ENCODE results near the gene ADAMTSL2. TPM values are rescaled to one million over a fixed set of nuclear protein-coding genes. Genes with fewer than 3 reads are reported as not detected.

ADAMTSL2 gene
- total RNA-seq, 4 donors from 2014 or later = 11.1 to 38.9 (median 26.9) TPM

GRCh38 chr9:133581513-133582343, 47.2 kb downstream of the ADAMTSL2 start:
- Histone ChIP-seq H3K9me3 (no peaks in the 10 kb centered on the region), H3K27me3 (peaks cover 0 to 69% of the 10 kb centered on the region in 2 donors), H3K36me3 (no peaks in the 10 kb centered on the region), H3K4me3 (no peak overlapping the region), H3K27ac (no peak overlapping the region), H3K4me1 (peaks cover 0 to 30% (median 13%) of the 10 kb centered on the region in 4 donors)
- TF ChIP-seq CTCF (IDR thresholded peaks at IDR 0.05) (no peak), POLR2A (IDR thresholded peaks at IDR 0.05) (no peak), EP300 (IDR thresholded peaks at IDR 0.05) (no peak)
- DNase-seq (ENCODE audit: low spot score in 2 of 2) = no peak
- WGBS, 2 donors = 69 to 81% methylated on average over 19 of the region's 19 CpGs

- no peak for TF ChIP-seq POLR2A (IDR thresholded peaks at IDR 0.05)
- TF ChIP-seq CTCF (IDR thresholded peaks at IDR 0.05) = no peak
- no peak for TF ChIP-seq EP300 (IDR thresholded peaks at IDR 0.05)
Measured at GRCh38 chr9:133582501-133583045, 48.1 kb downstream of the ADAMTSL2 start.

GRCh38 chr9:133583111-133583510, 48.6 kb downstream of the ADAMTSL2 start:
- TF ChIP-seq CTCF (IDR thresholded peaks at IDR 0.05) (no peak), EP300 (IDR thresholded peaks at IDR 0.05) (no peak), POLR2A (IDR thresholded peaks at IDR 0.05) (no peak)
- no peak for DNase-seq (ENCODE audit: low spot score in 2 of 2)
- Histone ChIP-seq H3K36me3 (no peaks in the 10 kb centered on the region), H3K27me3 (peaks cover 0 to 65% of the 10 kb centered on the region in 2 donors), H3K27ac (no peak overlapping the region), H3K4me3 (no peak overlapping the region), H3K9me3 (no peaks in the 10 kb centered on the region), H3K4me1 (peaks cover 0 to 21% (median 11%) of the 10 kb centered on the region in 4 donors)
- WGBS, 2 donors = 71 to 82% methylated on average over 3 of the region's 3 CpGs

More at GRCh38 chr9:133582501-133583045, 48.1 kb downstream of the ADAMTSL2 start:
- H3K4me1 ChIP-seq = peaks cover 0 to 21% (median 11%) of the 10 kb centered on the region in 4 donors
- H3K9me3 ChIP-seq = no peaks in the 10 kb centered on the region
- no peak overlapping the region for H3K27ac ChIP-seq
- H3K36me3 ChIP-seq = no peaks in the 10 kb centered on the region
- WGBS, 2 donors = 88 to 92% methylated on average over 13 of the region's 14 CpGs
- no peak overlapping the region for H3K4me3 ChIP-seq
- H3K27me3 ChIP-seq = peaks cover 0 to 70% of the 10 kb centered on the region in 2 donors
- DNase-seq (ENCODE audit: low spot score in 2 of 2) = no peak

GRCh38 chr9:133583586-133583985, 49.1 kb downstream of the ADAMTSL2 start:
- no peaks in the 10 kb centered on the region for H3K36me3 ChIP-seq
- peaks cover 0 to 21% (median 11%) of the 10 kb centered on the region in 4 donors for H3K4me1 ChIP-seq
- TF ChIP-seq EP300 (IDR thresholded peaks at IDR 0.05) (no peak), POLR2A (IDR thresholded peaks at IDR 0.05) (no peak), CTCF (IDR thresholded peaks at IDR 0.05) (no peak)
- no peak overlapping the region for H3K27ac ChIP-seq
- peaks cover 0 to 60% of the 10 kb centered on the region in 2 donors for H3K27me3 ChIP-seq
- no peaks in the 10 kb centered on the region for H3K9me3 ChIP-seq
- H3K4me3 ChIP-seq = no peak overlapping the region
- no peak for DNase-seq (ENCODE audit: low spot score in 2 of 2)
- WGBS, 2 donors = 85 to 86% methylated on average over 21 to 23 of the region's 23 CpGs

- no peak for DNase-seq (ENCODE audit: low spot score in 2 of 2)
- Histone ChIP-seq H3K27ac (no peak overlapping the region), H3K4me3 (no peak overlapping the region), H3K27me3 (peaks cover 0 to 54% of the 10 kb centered on the region in 2 donors), H3K4me1 (peaks cover 0 to 21% (median 11%) of the 10 kb centered on the region in 4 donors), H3K9me3 (no peaks in the 10 kb centered on the region), H3K36me3 (no peaks in the 10 kb centered on the region)
- 62 to 76% methylated on average over 5 of the region's 5 CpGs for whole genome bisulfite sequencing, 2 donors
- no peak for TF ChIP-seq CTCF (IDR thresholded peaks at IDR 0.05)
- TF ChIP-seq EP300 (IDR thresholded peaks at IDR 0.05) = no peak
- TF ChIP-seq POLR2A (IDR thresholded peaks at IDR 0.05) = no peak
Measured at GRCh38 chr9:133584167-133584558, 49.7 kb downstream of the ADAMTSL2 start.

Data from tibial nerve (tissue), 4 donors.